K562 (cell line): ENCODE results near the gene EFCAB8. TPM values are rescaled to one million over a fixed set of nuclear protein-coding genes. Genes with fewer than 3 reads are reported as not detected.

ENCODE experiments used
- ATAC-seq: fragments of 200-7000 bp; cut with Tn5 transposase; 3 replicates; pipeline ENCODE4 v1.9.1; 2020; ENCODE audit warnings: moderate library complexity
- BruUV-seq: library from RNA; stranded (reverse); fragments of 400-500 nt; replicated peaks from 2 replicates; lab custom pipeline; 2021; lab: Mats Ljungman, UMichigan
- CTCF ChIA-PET: fragments of 300-600 bp; formaldehyde crosslinking; extraction: SDS; loops from one replicate; lab custom pipeline; 2021; ENCODE audit warnings: low intra/inter-chr PET ratio; lab: Yijun Ruan, JAX
- POLR2A ChIA-PET: fragments of 300-600, 350-650 bp; sonication (Branson Sonifier 250); formaldehyde crosslinking; extraction: SDS; loops from one replicate; lab custom pipeline; 2021; ENCODE audit warnings: antibody characterized with exemption, inconsistent platforms; lab: Yijun Ruan, JAX
- DNase-seq, 4 experiments: peaks; one replicate each; pipeline versions ENCODE4 v3.0.0 to v3.0.0-alpha.2; 2011 to 2018; ENCODE audit warnings: low spot score in 3 of 4, mixed read lengths in 3 of 4; ENCODE audit errors: extremely low read depth in 1 of 4
- FAIRE-seq: peaks from 2 replicates; lab custom pipeline; 2011; peaks lifted over from hg19 to GRCh38; lab: Jason Lieb, UNC
- H2AFZ ChIP-seq: 2 replicates; pipeline ENCODE4 v1.6.0; 2011; ENCODE audit warnings: low read depth, low read length, control low read depth, inconsistent platforms
- H3K27ac ChIP-seq: fragments of 200-600 bp; 3 replicates; pipeline ENCODE4 v1.8.0; 2011; ENCODE audit warnings: low read depth, mild to moderate bottlenecking, control low read depth, inconsistent platforms, low read length, moderate library complexity, mixed read lengths; ENCODE audit errors: extremely low read depth
- H3K27me3 ChIP-seq, 2 experiments: fragments of 300-600 bp in 1 of 2; 2 replicates in 1 of 2; 3 replicates in 1 of 2; pipeline versions ENCODE4 v1.6.0 to v1.8.0; 2011; ENCODE audit warnings: inconsistent platforms in 2 of 2, low read length in 2 of 2, mild to moderate bottlenecking in 1 of 2, mixed read lengths in 1 of 2, moderate library complexity in 1 of 2; ENCODE audit not compliant: control insufficient read depth in 2 of 2, insufficient read depth in 2 of 2
- H3K36me3 ChIP-seq: fragments of 300-600 bp; 3 replicates; pipeline ENCODE4 v1.8.0; 2011; ENCODE audit warnings: mild to moderate bottlenecking, low read length, inconsistent platforms; ENCODE audit not compliant: control insufficient read depth, insufficient read depth
- H3K4me1 ChIP-seq, 2 experiments: fragments of 200-600 bp in 1 of 2; replicated peaks in 1 of 2; 2 replicates in 1 of 2; 3 replicates in 1 of 2; pipeline versions ENCODE4 v1.5.1 to v1.8.0; 2011; ENCODE audit warnings: inconsistent platforms in 2 of 2, low read length in 2 of 2, mild to moderate bottlenecking in 1 of 2, mixed read lengths in 1 of 2, moderate library complexity in 1 of 2; ENCODE audit not compliant: control insufficient read depth in 2 of 2, insufficient read depth in 2 of 2
- H3K4me2 ChIP-seq: 2 replicates; pipeline ENCODE4 v1.6.1; 2011; ENCODE audit warnings: low read length, control low read depth, inconsistent platforms, mixed read lengths; ENCODE audit not compliant: insufficient read depth
- H3K4me3 ChIP-seq: fragments of 200-600 bp; sonication (generic), shearing (Covaris generic); 2 replicates; pipeline ENCODE4 v1.5.1; 2016; ENCODE audit warnings: control low read depth, inconsistent platforms
- H3K79me2 ChIP-seq: fragments of 200-600 bp; 3 replicates; pipeline ENCODE4 v1.8.0; 2011; ENCODE audit warnings: low read length, inconsistent platforms; ENCODE audit not compliant: control insufficient read depth, insufficient read depth
- H3K9ac ChIP-seq, 2 experiments: 2 replicates each; pipeline versions ENCODE4 v1.6.0 to v1.6.1; 2011; ENCODE audit warnings: low read depth in 2 of 2, low read length in 2 of 2, control low read depth in 1 of 2, inconsistent platforms in 1 of 2, mild to moderate bottlenecking in 1 of 2, mixed read lengths in 1 of 2; ENCODE audit not compliant: insufficient read depth in 1 of 2
- H3K9me1 ChIP-seq: one replicate; pipeline ENCODE4 v1.6.0; 2011; ENCODE audit warnings: inconsistent platforms, mild to moderate bottlenecking, low read length, moderate library complexity; ENCODE audit not compliant: control insufficient read depth, insufficient read depth
- H3K9me3 ChIP-seq: replicated peaks from 2 replicates; pipeline ENCODE4 v1.5.1; 2011; ENCODE audit warnings: low read depth, low read length, inconsistent platforms; ENCODE audit not compliant: control insufficient read depth, insufficient read depth
- H4K20me1 ChIP-seq: replicated peaks from 2 replicates; pipeline ENCODE4 v1.6.1; 2011; ENCODE audit warnings: low read length, inconsistent platforms, mixed read lengths; ENCODE audit not compliant: control insufficient read depth, insufficient read depth
- CC2D1A ChIP-seq: fragments of 450-650 bp; IDR thresholded peaks from 2 replicates; pipeline ENCODE4 v1.6.1; 2017; ENCODE audit warnings: mild to moderate bottlenecking
- E2F3 ChIP-seq: fragments of 250-450 bp; sonication (Bioruptor Pico); IDR thresholded peaks from 2 replicates; pipeline ENCODE4 v1.4.0; 2020; ENCODE audit warnings: mild to moderate bottlenecking
- FOXA1 ChIP-seq: fragments of 450-650 bp; IDR thresholded peaks from 2 replicates; pipeline ENCODE4 v1.6.1; 2016; ENCODE audit warnings: mild to moderate bottlenecking, borderline replicate concordance
- FOXK1 ChIP-seq: sonication (generic); formaldehyde crosslinking; IDR thresholded peaks from 2 replicates; pipeline ENCODE4 v1.8.0; 2022; ENCODE audit warnings: missing genetic modification reagents, mild to moderate bottlenecking, borderline replicate concordance
- JUND ChIP-seq, 2 experiments: IDR thresholded peaks; 2 replicates in 1 of 2; 3 replicates in 1 of 2; pipeline ENCODE4 v1.6.1; 2011; ENCODE audit warnings: borderline replicate concordance in 2 of 2, low read depth in 2 of 2, low read length in 2 of 2, improper control_type of control experiment in 1 of 2, missing biosample characterization in 1 of 2, missing genetic modification characterization in 1 of 2, missing genetic modification reagents in 1 of 2
- RFX5 ChIP-seq: IDR thresholded peaks from 2 replicates; pipeline ENCODE4 v1.6.1; 2011; ENCODE audit warnings: low read depth, mild to moderate bottlenecking, improper control_type of control experiment, low read length
- SIX5 ChIP-seq, 2 experiments: IDR thresholded peaks; 2 replicates each; pipeline ENCODE4 v1.6.1; 2011; ENCODE audit warnings: low read length in 2 of 2, borderline replicate concordance in 1 of 2, low read depth in 1 of 2, mild to moderate bottlenecking in 1 of 2, moderate library complexity in 1 of 2; ENCODE audit not compliant: insufficient read depth in 1 of 2
- SOX6 ChIP-seq: fragments of 450-650 bp; IDR thresholded peaks from 2 replicates; pipeline ENCODE4 v1.6.1; 2014; ENCODE audit warnings: mild to moderate bottlenecking
- SUPT5H ChIP-seq: fragments of 450-650 bp; IDR thresholded peaks from 2 replicates; pipeline ENCODE4 v1.6.1; 2016
- ZNF41 ChIP-seq: fragments of 250-450 bp; sonication (Bioruptor Pico); conservative IDR thresholded peaks from 2 replicates; pipeline ENCODE4 v1.4.0; 2020; ENCODE audit warnings: mild to moderate bottlenecking
- WGBS: fragments of 100-300 bp; shearing (Covaris generic); methylation state at CpG from one replicate; pipeline ENCODE4 v1.1.6; 2016; ENCODE audit warnings: low coverage, mixed read lengths; ENCODE audit not compliant: insufficient coverage; ENCODE audit errors: missing lambda C conversion rate; 5-methylcytosine and 5-hydroxymethylcytosine counted together
- in situ Hi-C: fragments of 300-500 bp; cut with MboI; formaldehyde crosslinking; loops from 4 replicates; pipeline ENCODE4 v1.15.0; 2018; ENCODE audit warnings: inconsistent platforms, mixed read lengths
- intact Hi-C: fragments of 100-400 bp; cut with micrococcal nuclease; formaldehyde crosslinking; loops from 2 replicates; pipeline ENCODE4 v1.14.2; 2022
- polyA plus RNA-seq, 8 experiments: library from polyadenylated mRNA; depleted of rRNA in 4 of 8; stranded (reverse) in 5 of 8; unstranded in 3 of 8; fragments of >200 nt; fragmentation: Nextera tagmentation in 2 of 8; fragmentation: Illumina TruSeq in 1 of 8; extraction: Ambion mirVana in 2 of 8; extraction: Trizol in 1 of 8; gene quantifications; 2 replicates each; pipeline versions ENCODE4 v1.2.1 to v1.2.3, GENCODE V29; 2011 to 2014; ENCODE audit warnings: inconsistent platforms in 1 of 8, missing spikeins in 1 of 8
- total RNA-seq, 7 experiments: library from RNA; depleted of rRNA in 6 of 7; stranded (reverse); fragments of >200 nt in 6 of 7; fragmentation: Illumina TruSeq in 2 of 7; extraction: Trizol in 2 of 7; gene quantifications; 2 replicates each; pipeline versions ENCODE4 v1.2.1 to v1.2.3, GENCODE V29; 2011 to 2021; ENCODE audit warnings: low replicate concordance in 1 of 7
- TF ChIP-seq, protein P1 (sequence below): sonication (generic); formaldehyde crosslinking; IDR thresholded peaks from 2 replicates; pipeline ENCODE4 v1.5.0; 2020; ENCODE audit warnings: missing genetic modification reagents
- TF ChIP-seq, protein P2 (sequence below): fragments of 450-650 bp; IDR thresholded peaks from 2 replicates; pipeline ENCODE4 v1.6.1; 2016; ENCODE audit warnings: missing biosample characterization, missing genetic modification characterization
- TF ChIP-seq, protein P3 (sequence below), 2 experiments: fragments of 250-450 bp in 1 of 2; fragments of 450-650 bp in 1 of 2; sonication (Bioruptor Pico) in 1 of 2; IDR thresholded peaks; 2 replicates each; pipeline versions ENCODE4 v1.6.1 to v1.8.0; 2016 to 2021; ENCODE audit warnings: mild to moderate bottlenecking in 2 of 2, moderate library complexity in 2 of 2, missing compliant biosample characterization in 1 of 2, missing genetic modification characterization in 1 of 2
- TF ChIP-seq, protein P4 (sequence below): fragments of 450-650 bp; formaldehyde crosslinking; IDR thresholded peaks from 2 replicates; pipeline ENCODE4 v1.4.0; 2020; ENCODE audit warnings: mild to moderate bottlenecking, moderate library complexity
- TF ChIP-seq, protein P5 (sequence below): sonication (generic); formaldehyde crosslinking; IDR thresholded peaks from 2 replicates; pipeline ENCODE4 v1.9.0; 2022; ENCODE audit warnings: mild to moderate bottlenecking, missing genetic modification reagents

EFCAB8 gene
- total and polyA plus RNA-seq, 9 of the 15 experiments (the other 6 are each of a cell fraction or from before 2014, with no cell fraction given) = 0.03 to 0.18 (median 0.11) TPM; not detected in 6

DNA sequence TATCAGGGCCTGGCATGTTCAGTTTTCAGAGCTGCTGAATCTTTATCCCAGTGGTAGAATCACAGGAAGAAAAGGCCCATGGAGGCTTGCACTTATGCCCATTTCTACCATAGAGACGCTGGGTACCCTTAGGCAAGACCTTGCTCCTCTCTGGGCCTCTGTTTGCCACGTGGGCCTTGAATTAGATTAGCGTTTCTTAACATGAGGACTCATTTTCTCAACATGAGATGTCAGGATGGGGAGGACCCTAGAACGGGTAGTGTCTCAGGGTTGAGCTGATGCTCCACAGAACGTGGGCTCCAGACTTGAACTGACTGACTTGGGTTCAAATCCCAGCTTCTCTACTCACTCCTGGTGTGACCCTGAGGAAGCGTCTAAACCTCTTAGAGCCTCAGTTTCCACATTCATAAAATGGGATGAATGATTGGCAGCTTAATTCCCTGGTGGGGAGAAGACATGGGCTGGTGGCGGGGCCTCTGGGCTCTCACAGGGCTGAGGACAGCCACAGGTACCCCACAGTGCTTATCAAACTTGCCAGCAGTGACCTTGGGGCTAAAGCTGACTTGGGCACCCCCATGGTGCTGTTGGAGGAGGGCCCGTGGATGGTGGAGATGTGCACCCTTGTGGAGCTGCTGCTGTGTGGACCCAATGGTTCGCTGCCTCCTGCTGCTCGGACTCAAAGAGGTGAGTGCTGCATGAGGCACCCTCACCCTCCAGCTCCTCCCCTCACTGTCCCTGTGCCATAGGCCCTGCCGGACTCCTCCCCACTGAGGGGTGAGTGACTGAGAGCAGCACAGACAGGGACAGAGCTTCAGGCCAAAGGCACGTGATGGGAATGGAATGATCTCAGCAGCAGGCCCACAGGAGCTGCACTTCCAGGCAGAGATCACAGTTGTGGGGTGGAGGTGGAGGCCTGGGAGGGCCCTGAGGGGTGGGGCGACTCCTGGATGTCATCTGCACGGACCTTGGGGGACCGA is 117.3 kb downstream of the EFCAB8 start:
- Histone ChIP-seq H3K27me3 (peaks cover 22 to 61% of the 10 kb centered on the region in 2 experiments), H3K9ac (no peak overlapping the region), H3K27ac (no peak overlapping the region), H3K36me3 (no peaks in the 10 kb centered on the region), H3K4me1 (peaks cover 5 to 8% of the 10 kb centered on the region in 2 experiments; a peak in 3 of 5 replicates), H3K4me2 (no peak overlapping the region), H3K79me2 (no peaks in the 10 kb centered on the region), H2AFZ (no peak overlapping the region), H3K9me1 (no peaks in the 10 kb centered on the region), H3K4me3 (no peak overlapping the region), H3K9me3 (no peaks in the 10 kb centered on the region), H4K20me1 (0 out of 2 replicates have a peak, but pooled peaks cover 5% of the 10 kb centered on the region)
- POLR2A ChIA-PET = interaction anchor here (0.6 to 1.7 kb wide), 3 partner anchors 10 to 183 kb away, joined by 3 to 6 read pairs (median 4); no protein-coding TSS in a partner anchor
- WGBS = 1% methylated on average over 14 of the region's 15 CpGs
- intact Hi-C loops = no loop called here
- CTCF ChIA-PET = interaction anchor here (0.6 kb wide), 1 partner anchor 69 kb away, joined by 3 read pairs; no protein-coding TSS in a partner anchor
- BruUV-seq = no TSS peak
- DNase-seq (no peak), ATAC-seq (peak; percentile 31; the same call in 2 of the 3 replicates), FAIRE-seq (no peak)
- in situ Hi-C loops = no loop called here
- TF ChIP-seq, protein P1, sequence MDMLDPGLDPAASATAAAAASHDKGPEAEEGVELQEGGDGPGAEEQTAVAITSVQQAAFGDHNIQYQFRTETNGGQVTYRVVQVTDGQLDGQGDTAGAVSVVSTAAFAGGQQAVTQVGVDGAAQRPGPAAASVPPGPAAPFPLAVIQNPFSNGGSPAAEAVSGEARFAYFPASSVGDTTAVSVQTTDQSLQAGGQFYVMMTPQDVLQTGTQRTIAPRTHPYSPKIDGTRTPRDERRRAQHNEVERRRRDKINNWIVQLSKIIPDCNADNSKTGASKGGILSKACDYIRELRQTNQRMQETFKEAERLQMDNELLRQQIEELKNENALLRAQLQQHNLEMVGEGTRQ (CRISPR knock-in tag) = peak; percentile 48
- TF ChIP-seq ZNF41 (CRISPR knock-in tag) (no peak), SOX6 (no peak), FOXK1 (CRISPR knock-in tag) (no peak), CC2D1A (no peak), RFX5 (no peak), FOXA1 (no peak), JUND (IDR thresholded peaks at IDR 0.05; ENCODE audit: borderline replicate concordance, low read depth, low read length) (no peak), JUND (tag; IDR thresholded peaks at IDR 0.05; ENCODE audit: borderline replicate concordance, low read depth, low read length) (no peak), SUPT5H (no peak), SIX5 (IDR thresholded peaks at IDR 0.05; ENCODE audit: borderline replicate concordance in 1 of 2, insufficient read depth in 1 of 2, low read depth in 1 of 2, low read length in 2 of 2) (no peak), E2F3 (no peak)
- TF ChIP-seq, protein P2, sequence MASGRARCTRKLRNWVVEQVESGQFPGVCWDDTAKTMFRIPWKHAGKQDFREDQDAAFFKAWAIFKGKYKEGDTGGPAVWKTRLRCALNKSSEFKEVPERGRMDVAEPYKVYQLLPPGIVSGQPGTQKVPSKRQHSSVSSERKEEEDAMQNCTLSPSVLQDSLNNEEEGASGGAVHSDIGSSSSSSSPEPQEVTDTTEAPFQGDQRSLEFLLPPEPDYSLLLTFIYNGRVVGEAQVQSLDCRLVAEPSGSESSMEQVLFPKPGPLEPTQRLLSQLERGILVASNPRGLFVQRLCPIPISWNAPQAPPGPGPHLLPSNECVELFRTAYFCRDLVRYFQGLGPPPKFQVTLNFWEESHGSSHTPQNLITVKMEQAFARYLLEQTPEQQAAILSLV (tag) = no peak
- TF ChIP-seq, protein P3, sequence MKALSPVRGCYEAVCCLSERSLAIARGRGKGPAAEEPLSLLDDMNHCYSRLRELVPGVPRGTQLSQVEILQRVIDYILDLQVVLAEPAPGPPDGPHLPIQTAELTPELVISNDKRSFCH (CRISPR knock-in tag; IDR thresholded peaks at IDR 0.05) = no peak
- TF ChIP-seq, protein P3 (tag; IDR thresholded peaks at IDR 0.05) = no peak
- TF ChIP-seq, protein P4, sequence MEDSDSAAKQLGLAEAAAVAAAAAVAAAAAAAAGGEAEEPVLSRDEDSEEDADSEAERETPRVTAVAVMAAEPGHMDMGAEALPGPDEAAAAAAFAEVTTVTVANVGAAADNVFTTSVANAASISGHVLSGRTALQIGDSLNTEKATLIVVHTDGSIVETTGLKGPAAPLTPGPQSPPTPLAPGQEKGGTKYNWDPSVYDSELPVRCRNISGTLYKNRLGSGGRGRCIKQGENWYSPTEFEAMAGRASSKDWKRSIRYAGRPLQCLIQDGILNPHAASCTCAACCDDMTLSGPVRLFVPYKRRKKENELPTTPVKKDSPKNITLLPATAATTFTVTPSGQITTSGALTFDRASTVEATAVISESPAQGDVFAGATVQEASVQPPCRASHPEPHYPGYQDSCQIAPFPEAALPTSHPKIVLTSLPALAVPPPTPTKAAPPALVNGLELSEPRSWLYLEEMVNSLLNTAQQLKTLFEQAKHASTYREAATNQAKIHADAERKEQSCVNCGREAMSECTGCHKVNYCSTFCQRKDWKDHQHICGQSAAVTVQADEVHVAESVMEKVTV = no peak
- TF ChIP-seq, protein P5, sequence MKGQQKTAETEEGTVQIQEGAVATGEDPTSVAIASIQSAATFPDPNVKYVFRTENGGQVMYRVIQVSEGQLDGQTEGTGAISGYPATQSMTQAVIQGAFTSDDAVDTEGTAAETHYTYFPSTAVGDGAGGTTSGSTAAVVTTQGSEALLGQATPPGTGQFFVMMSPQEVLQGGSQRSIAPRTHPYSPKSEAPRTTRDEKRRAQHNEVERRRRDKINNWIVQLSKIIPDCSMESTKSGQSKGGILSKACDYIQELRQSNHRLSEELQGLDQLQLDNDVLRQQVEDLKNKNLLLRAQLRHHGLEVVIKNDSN (CRISPR knock-in tag) = peak; percentile 42; the same call in 1 of the 2 replicates
